Right lobe of liver (tissue), 4 donors: ENCODE measurements around the gene LYSMD3.

Source experiments
- CTCF ChIP-seq, 4 donors: fragments of 200-600 bp in 3 of 4; fragments of 450-650 bp in 1 of 4; IDR thresholded peaks; one replicate each; pipeline versions ENCODE4 v1.5.1 to v1.8.0; 2016 to 2022; ENCODE audit warnings: antibody characterized with exemption in 4 of 4, mild to moderate bottlenecking in 2 of 4
- POLR2A ChIP-seq: fragments of 450-650 bp; IDR thresholded peaks from one replicate; pipeline ENCODE4 v1.6.1; 2017; ENCODE audit warnings: antibody characterized with exemption, mild to moderate bottlenecking
- donor health status: DM: no; HTN: no; CAD: no.
- donor health status: DM: no; HTN: no; CAD: no.
- donor health status: DM: no; HTN: yes; CAD: no.

GRCh38 chr5:90549223-90549622 is 19.8 kb upstream of the LYSMD3 start:
- TF ChIP-seq POLR2A (no peak), CTCF (IDR thresholded peaks at IDR 0.05) (no peak)
